H1 (cell line): ENCODE measurements around the gene EPB41L2. TPM values are rescaled to one million over a fixed set of nuclear protein-coding genes. Genes with fewer than 3 reads are reported as not detected.

Experiments
- BCL11A ChIP-seq, 2 experiments: IDR thresholded peaks; one replicate each; pipeline ENCODE4 v1.6.1; 2011; ENCODE audit warnings: low read depth in 2 of 2, low read length in 2 of 2, mild to moderate bottlenecking in 2 of 2
- GTF2F1 ChIP-seq: IDR thresholded peaks from 2 replicates; pipeline ENCODE4 v1.6.1; 2012; ENCODE audit warnings: low read depth, low read length, improper control_type of control experiment, borderline replicate concordance
- RBBP5 ChIP-seq: IDR thresholded peaks from 2 replicates; pipeline ENCODE4 v1.7.1; 2012; ENCODE audit warnings: low read depth, mild to moderate bottlenecking, inconsistent platforms, low read length, moderate library complexity, borderline replicate concordance
- SUZ12 ChIP-seq: fragments of 200-600 bp; sonication (generic); IDR thresholded peaks from 2 replicates; pipeline ENCODE4 v1.6.1; 2012; ENCODE audit warnings: mild to moderate bottlenecking, inconsistent platforms, low read length, moderate library complexity, mixed read lengths
- TEAD4 ChIP-seq: IDR thresholded peaks from 2 replicates; pipeline ENCODE4 v1.6.1; 2012; ENCODE audit warnings: low read depth, low read length, inconsistent platforms, mixed read lengths
- polyA plus RNA-seq, 7 experiments: library from polyadenylated mRNA; depleted of rRNA in 3 of 7; stranded (reverse) in 5 of 7; unstranded in 2 of 7; fragments of >200 nt in 5 of 7; fragments of 200-250 nt in 2 of 7; gene quantifications; 1 replicate in 5 of 7; 2 replicates in 1 of 7; 4 replicates in 1 of 7; pipeline versions ENCODE4 v1.2.1 to v1.2.3, GENCODE V29; 2011 to 2013; ENCODE audit warnings: missing spikeins in 2 of 7, mixed read lengths in 2 of 7
- total RNA-seq: library from RNA; stranded (reverse); fragmentation: NEBNext Ultra II Directional; extraction: Animal tissue kit (Norgen Biotek cat#: 25700); gene quantifications from 2 replicates; pipeline ENCODE4 v1.2.1, GENCODE V29; 2021

Gene EPB41L2
- total and polyA plus RNA-seq, 2 of the 8 experiments (the other 6 are each of a cell fraction or from before 2014, with no cell fraction given), result 22.5 to 123 TPM

GRCh38 chr6:130933712-130934200, 129.3 kb downstream of the EPB41L2 start (continued):
- no peak for TF ChIP-seq GTF2F1
- no peak for TF ChIP-seq SUZ12
- TF ChIP-seq BCL11A (IDR thresholded peaks at IDR 0.05; ENCODE audit: low read depth in 2 of 2, low read length in 2 of 2), result no peak
- TF ChIP-seq TEAD4, result no peak
- no peak for TF ChIP-seq RBBP5
- TF ChIP-seq, all 59 proteins: peak for 0
